ENCODE measurements around the gene EPOP.
"Not testable (repeated sequence)": the region's sequence is repeated elsewhere in the genome, so short reads cannot be mapped to it uniquely, and the experiment has no call there.

EPOP gene

GRCh38 chr17:38653679-38654078 lies 21.1 kb downstream of the EPOP start:
- no peak overlapping the region for H3K27ac ChIP-seq
- TF ChIP-seq CTCF (conservative IDR thresholded peaks at IDR 0.05): no peak

DNA sequence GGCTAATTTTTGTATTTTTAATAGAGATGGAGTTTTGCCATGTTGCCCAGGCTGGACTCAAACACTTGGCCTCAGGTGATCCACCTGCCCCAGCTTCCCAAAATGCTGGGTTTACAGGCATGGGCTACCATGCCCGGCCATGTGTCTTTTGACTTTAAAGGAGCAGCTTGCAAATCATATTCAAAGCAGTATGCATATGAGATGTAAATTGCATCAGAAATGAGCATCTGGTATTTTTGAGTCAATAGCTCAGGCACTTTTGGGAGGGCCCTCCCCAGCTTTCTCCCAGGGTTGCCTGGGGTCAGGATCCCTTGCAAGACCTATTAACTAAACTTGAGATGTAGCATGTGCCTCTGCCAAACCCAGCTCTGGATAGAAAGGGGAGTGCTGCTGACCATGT lies 21.5 kb downstream of the EPOP start:
- TF ChIP-seq ZFX (IDR thresholded peaks at IDR 0.05) (no peak), CTCF (conservative IDR thresholded peaks at IDR 0.05) (no peak)
- H3K27ac ChIP-seq: no peak overlapping the region

DNA sequence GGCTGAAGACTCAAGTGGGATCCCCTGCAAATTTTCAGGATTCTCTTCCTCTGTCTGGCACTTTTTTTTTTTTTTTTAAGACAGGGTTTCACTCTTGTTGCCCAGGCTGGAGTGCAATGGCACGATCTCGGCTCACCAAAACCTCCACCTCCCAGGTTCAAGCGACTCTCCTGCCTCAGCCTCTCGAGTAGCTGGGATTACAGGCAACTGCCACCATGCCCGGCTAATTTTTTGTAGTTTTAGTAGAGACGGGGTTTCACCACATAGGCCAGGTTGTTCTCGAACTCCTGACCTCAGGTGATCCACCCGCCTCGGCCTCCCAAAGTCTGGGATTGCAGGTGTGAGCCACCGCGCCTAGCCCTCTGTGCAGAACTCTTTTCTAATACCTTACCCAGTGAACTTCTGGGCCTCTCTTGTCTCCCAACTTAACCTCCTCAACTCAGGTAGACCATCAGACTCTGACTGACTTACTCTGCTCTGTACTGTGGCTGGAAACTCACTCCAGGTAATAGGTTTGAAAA lies 24.0 kb downstream of the EPOP start:
- H3K27ac ChIP-seq: not testable (repeated sequence)

- TF ChIP-seq CTCF (conservative IDR thresholded peaks at IDR 0.05): no peak
- no peak for TF ChIP-seq ZFX (IDR thresholded peaks at IDR 0.05)
- H3K27ac ChIP-seq: no peak overlapping the region
Measured at GRCh38 chr17:38637951-38638350, 36.8 kb downstream of the EPOP start.

DNA sequence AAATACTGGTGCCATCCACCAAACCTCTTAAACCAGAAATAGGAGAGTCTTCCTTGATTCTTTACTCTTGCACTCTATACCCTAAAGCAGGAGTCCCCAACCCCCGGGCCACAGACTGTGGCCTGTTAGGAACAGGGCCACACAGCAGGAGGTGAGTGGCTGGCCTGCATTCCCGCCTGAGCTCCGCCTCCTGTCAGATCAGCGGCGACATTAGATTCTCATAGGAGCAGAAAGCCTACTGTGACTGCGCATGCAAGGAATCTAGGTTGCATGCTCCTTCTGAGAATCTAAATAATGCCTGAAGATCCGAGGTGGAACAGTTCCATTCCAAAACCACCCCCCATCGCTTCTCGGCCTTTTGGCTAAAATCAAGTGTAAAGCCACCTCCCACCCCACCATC lies 38.7 kb downstream of the EPOP start:
- TF ChIP-seq ZFX (IDR thresholded peaks at IDR 0.05) (no peak), CTCF (conservative IDR thresholded peaks at IDR 0.05) (no peak)

GRCh38 chr17:38632334-38632733 lies 42.4 kb downstream of the EPOP start:
- no peak overlapping the region for H3K27ac ChIP-seq
- TF ChIP-seq ZFX (IDR thresholded peaks at IDR 0.05) (no peak), CTCF (conservative IDR thresholded peaks at IDR 0.05) (no peak)

More for the DNA sequence above, 38.7 kb downstream of the EPOP start:
- no peak overlapping the region for H3K27ac ChIP-seq

- TF ChIP-seq ZFX (IDR thresholded peaks at IDR 0.05): no peak
- no peak for TF ChIP-seq CTCF (conservative IDR thresholded peaks at IDR 0.05)
- H3K27ac ChIP-seq: no peak overlapping the region
Measured at GRCh38 chr17:38628441-38628840, 46.3 kb downstream of the EPOP start.

DNA sequence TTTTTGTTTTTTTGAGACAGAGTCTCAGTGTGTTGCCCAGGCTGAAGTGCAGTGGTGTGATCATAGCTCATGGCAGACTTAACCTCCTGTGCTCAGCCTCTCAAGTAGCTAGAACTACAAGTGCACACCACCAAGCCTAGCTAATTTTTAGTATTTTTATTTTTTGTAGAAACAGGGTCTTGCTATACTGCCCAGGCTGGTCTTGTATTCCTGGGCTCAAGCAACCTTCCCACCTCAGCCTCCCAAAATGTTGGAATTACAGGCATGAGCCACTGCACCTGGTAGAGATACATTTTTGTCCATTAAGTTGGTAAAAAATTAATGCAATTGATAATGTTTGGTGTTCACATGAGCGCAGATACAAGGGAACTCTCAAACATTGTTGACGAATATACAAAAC lies 46.8 kb downstream of the EPOP start:
- no peak overlapping the region for H3K27ac ChIP-seq
- no peak for TF ChIP-seq ZFX (IDR thresholded peaks at IDR 0.05)
- no peak for TF ChIP-seq CTCF (conservative IDR thresholded peaks at IDR 0.05)

DNA sequence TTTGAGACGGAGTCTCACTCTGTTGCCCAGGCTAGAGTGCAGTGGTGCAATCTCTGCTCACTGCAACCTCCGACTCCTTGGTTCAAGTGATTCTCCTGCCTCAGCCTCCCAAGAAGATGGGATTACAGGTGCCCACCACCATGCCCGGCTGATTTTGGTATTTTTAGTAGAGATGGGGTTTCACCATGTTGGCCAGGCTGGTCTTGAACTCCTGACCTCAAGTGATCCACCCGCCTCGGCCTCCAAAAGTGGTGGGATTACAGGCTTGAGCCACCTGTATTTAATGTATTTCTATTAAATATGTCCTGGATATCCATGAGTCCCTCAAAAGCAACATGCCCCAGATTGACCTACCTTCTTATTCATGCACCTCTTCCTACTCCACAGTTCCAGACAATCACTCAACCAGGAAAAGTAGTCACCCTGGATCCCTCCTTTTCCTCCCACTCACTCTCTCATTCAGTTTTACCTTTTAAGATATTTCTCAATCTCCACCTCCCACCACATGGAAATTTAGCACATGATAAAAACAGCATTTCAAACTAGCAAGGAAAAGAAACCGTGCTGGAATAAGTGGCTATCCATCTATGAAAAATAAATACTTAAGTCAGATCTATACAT lies 48.0 kb downstream of the EPOP start:
- H3K27ac ChIP-seq: not testable (repeated sequence)
